ENCODE results near the gene GRID1.

Gene GRID1

GRCh38 chr10:86368046-86368445, 1.5 kb upstream of the GRID1 start:
- DNase-seq, result no peak

GRCh38 chr10:86367152-86367951, 757 bp upstream of the GRID1 start:
- peak in 2 of 3 experiments; percentile 63 to 66 for DNase-seq

GRCh38 chr10:86366902-86367151, 232 bp upstream of the GRID1 start:
- DNase-seq, result peak in 1 of 3 experiments; percentile 69

- DNase-seq, result peak in 2 of 3 experiments; percentile 28 to 59
Measured at GRCh38 chr10:86365346-86366032, 1.1 kb downstream of the GRID1 start.

- no peak for DNase-seq
Measured at GRCh38 chr10:86364491-86365345, 1.9 kb downstream of the GRID1 start.

GRCh38 chr10:86363833-86364490, 2.6 kb downstream of the GRID1 start:
- no peak for DNase-seq

GRCh38 chr10:86363184-86363832, 3.3 kb downstream of the GRID1 start:
- DNase-seq, result peak in 1 of 3 experiments; percentile 16

GRCh38 chr10:86362586-86363183, 3.9 kb downstream of the GRID1 start:
- DNase-seq, result no peak

- DNase-seq, result no peak
Measured at GRCh38 chr10:86362129-86362527, 4.5 kb downstream of the GRID1 start.

GRCh38 chr10:86361156-86362128, 5.2 kb downstream of the GRID1 start:
- peak; percentile 23 to 51 (median 24) for DNase-seq

GRCh38 chr10:86360657-86361056, 5.9 kb downstream of the GRID1 start:
- no peak for DNase-seq

- no peak for DNase-seq
Measured at GRCh38 chr10:86359954-86360353, 6.6 kb downstream of the GRID1 start.

GRCh38 chr10:86359111-86359510, 7.5 kb downstream of the GRID1 start:
- DNase-seq, result no peak

- no peak for DNase-seq
Measured at GRCh38 chr10:86357676-86358075, 8.9 kb downstream of the GRID1 start.

- DNase-seq, result no peak
Measured at GRCh38 chr10:86357041-86357440, 9.6 kb downstream of the GRID1 start.

- no peak for DNase-seq
Measured at GRCh38 chr10:86356296-86356695, 10.3 kb downstream of the GRID1 start.

- no peak for DNase-seq
Measured at GRCh38 chr10:86355571-86356038, 11.0 kb downstream of the GRID1 start.

- DNase-seq, result no peak
Measured at GRCh38 chr10:86354761-86355540, 11.6 kb downstream of the GRID1 start.
